ENCODE results near the gene SLC47A1. TPM values are rescaled to one million over a fixed set of nuclear protein-coding genes. Genes with fewer than 3 reads are reported as not detected.

Gene SLC47A1
- total RNA-seq, 1 experiment from 2014 or later: 16.1 TPM

- in situ Hi-C loops (cut with HindIII; ENCODE audit: low pct_unique_long_range_greater_than_20kb, low sequenced_read_pairs): no loop called here
- no peak for ATAC-seq
- Histone ChIP-seq H3K27me3 (ENCODE audit: control insufficient read depth, insufficient read depth, low read length) (no peaks in the 10 kb centered on the region), H3K9me3 (ENCODE audit: control insufficient read depth, insufficient read depth, low read depth, low read length) (no peaks in the 10 kb centered on the region), H3K36me3 (ENCODE audit: control insufficient read depth, insufficient read depth, low read length) (no peaks in the 10 kb centered on the region), H3K27ac (ENCODE audit: low read length) (no peak overlapping the region), H3K4me3 (ENCODE audit: low read depth in 2 of 2, low read length in 2 of 2) (no peak overlapping the region), H3K4me1 (ENCODE audit: control insufficient read depth, insufficient read depth, low read length) (no peaks in the 10 kb centered on the region)
- TF ChIP-seq CTCF (IDR thresholded peaks at IDR 0.05) (no peak), REST (IDR thresholded peaks at IDR 0.05; ENCODE audit: insufficient read depth in 1 of 2, low read depth in 2 of 2, low read length in 1 of 2) (no peak), POLR2AphosphoS5 (IDR thresholded peaks at IDR 0.05; ENCODE audit: low read depth, low read length) (no peak), SIN3A (IDR thresholded peaks at IDR 0.05; ENCODE audit: borderline replicate concordance, insufficient read depth, low read depth, low read length) (no peak), TCF7L2 (IDR thresholded peaks at IDR 0.05; ENCODE audit: low read depth, low read length) (no peak)
- CTCF ChIA-PET: no interaction called here
- no peak for DNase-seq (ENCODE audit: low read depth, low spot score)
- intact Hi-C loops (cut with micrococcal nuclease; ENCODE audit: unreplicated experiment): no loop called here
- POLR2A ChIA-PET: no interaction called here
- no TSS peak for BruUV-seq (replicated peaks)
Observed at GRCh38 chr17:19492141-19492540, 41.5 kb upstream of the SLC47A1 start.

GRCh38 chr17:19494961-19495806 lies 38.5 kb upstream of the SLC47A1 start:
- Histone ChIP-seq H3K4me3 (ENCODE audit: low read depth in 2 of 2, low read length in 2 of 2) (no peak overlapping the region), H3K36me3 (ENCODE audit: control insufficient read depth, insufficient read depth, low read length) (no peaks in the 10 kb centered on the region), H3K4me1 (ENCODE audit: control insufficient read depth, insufficient read depth, low read length) (no peaks in the 10 kb centered on the region), H3K27me3 (ENCODE audit: control insufficient read depth, insufficient read depth, low read length) (no peaks in the 10 kb centered on the region), H3K27ac (ENCODE audit: low read length) (no peak overlapping the region), H3K9me3 (ENCODE audit: control insufficient read depth, insufficient read depth, low read depth, low read length) (no peaks in the 10 kb centered on the region)
- POLR2A ChIA-PET: no interaction called here
- in situ Hi-C loops (cut with HindIII; ENCODE audit: low pct_unique_long_range_greater_than_20kb, low sequenced_read_pairs): no loop called here
- intact Hi-C loops (cut with micrococcal nuclease; ENCODE audit: unreplicated experiment): no loop called here
- TF ChIP-seq POLR2AphosphoS5 (IDR thresholded peaks at IDR 0.05; ENCODE audit: low read depth, low read length) (no peak), SIN3A (IDR thresholded peaks at IDR 0.05; ENCODE audit: borderline replicate concordance, insufficient read depth, low read depth, low read length) (no peak), TCF7L2 (IDR thresholded peaks at IDR 0.05; ENCODE audit: low read depth, low read length) (no peak), REST (IDR thresholded peaks at IDR 0.05; ENCODE audit: insufficient read depth in 1 of 2, low read depth in 2 of 2, low read length in 1 of 2) (no peak), CTCF (IDR thresholded peaks at IDR 0.05) (no peak)
- ATAC-seq (no peak), DNase-seq (ENCODE audit: low read depth, low spot score) (no peak)
- no TSS peak for BruUV-seq (replicated peaks)
- CTCF ChIA-PET: no interaction called here
